ENCODE data around the gene MAGI2. TPM values are rescaled to one million over a fixed set of nuclear protein-coding genes. Genes with fewer than 3 reads are reported as not detected.

The MAGI2 gene
- polyA plus RNA-seq, 4 donors = 0.22 to 2.1 (median 1.5) TPM

- 83 to 88% (median 84%) methylated on average over 4 of the region's 4 CpGs for WGBS, 3 donors
- H3K27ac ChIP-seq (ENCODE audit: low read depth in 1 of 3, low read length in 2 of 3) = no peak overlapping the region
- no peak overlapping the region for H3K4me3 ChIP-seq (ENCODE audit: low read depth in 1 of 3, low read length in 3 of 3)
- H3K9me3 ChIP-seq (ENCODE audit: control insufficient read depth in 2 of 2, insufficient read depth in 1 of 2, low read depth in 1 of 2, low read length in 1 of 2) = no peaks in the 10 kb centered on the region
- FAIRE-seq (no peak), DNase-seq (no peak)
- no peaks in the 10 kb centered on the region for H3K4me1 ChIP-seq (ENCODE audit: control insufficient read depth in 3 of 3, insufficient read depth in 2 of 3, low read depth in 1 of 3, low read length in 2 of 3)
- no peaks in the 10 kb centered on the region for H3K36me3 ChIP-seq (ENCODE audit: control insufficient read depth in 3 of 3, insufficient read depth in 2 of 3, low read depth in 1 of 3, low read length in 3 of 3)
- H3K27me3 ChIP-seq (ENCODE audit: control insufficient read depth in 3 of 3, insufficient read depth in 3 of 3, low read length in 3 of 3) = no peaks in the 10 kb centered on the region
These were observed 1268.2 kb downstream of the MAGI2 start for GRCh38 chr7:78185149-78185745.

DNA sequence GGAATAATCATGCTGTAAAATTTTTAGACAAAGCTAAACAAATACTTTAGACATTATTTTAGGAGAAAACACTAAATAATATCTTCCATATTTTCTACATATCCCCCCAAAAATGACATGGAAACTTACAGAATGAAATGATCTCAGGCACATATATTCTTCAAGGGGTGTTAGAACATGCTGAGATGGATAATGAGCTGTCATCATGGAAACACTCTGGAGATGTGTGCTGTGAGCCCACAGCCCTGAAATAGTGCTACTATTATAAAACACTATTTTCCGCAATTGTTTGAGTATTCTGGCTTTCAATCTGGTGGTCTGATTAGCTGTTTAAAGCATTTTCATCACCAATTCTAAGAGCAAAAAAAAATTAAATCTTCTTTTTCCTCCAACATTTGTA, 1269.2 kb downstream of the MAGI2 start:
- FAIRE-seq (no peak), DNase-seq (no peak)
- no peak overlapping the region for H3K27ac ChIP-seq (ENCODE audit: low read depth in 1 of 3, low read length in 2 of 3)
- no peaks in the 10 kb centered on the region for H3K4me1 ChIP-seq (ENCODE audit: control insufficient read depth in 3 of 3, insufficient read depth in 2 of 3, low read depth in 1 of 3, low read length in 2 of 3)
- H3K27me3 ChIP-seq (ENCODE audit: control insufficient read depth in 3 of 3, insufficient read depth in 3 of 3, low read length in 3 of 3) = no peaks in the 10 kb centered on the region
- WGBS, 3 donors = 97 to 100% (median 98%) methylated on average over 1 of the region's 1 CpG
- H3K9me3 ChIP-seq (ENCODE audit: control insufficient read depth in 2 of 2, insufficient read depth in 1 of 2, low read depth in 1 of 2, low read length in 1 of 2) = no peaks in the 10 kb centered on the region
- H3K36me3 ChIP-seq (ENCODE audit: control insufficient read depth in 3 of 3, insufficient read depth in 2 of 3, low read depth in 1 of 3, low read length in 3 of 3) = no peaks in the 10 kb centered on the region
- H3K4me3 ChIP-seq (ENCODE audit: low read depth in 1 of 3, low read length in 3 of 3) = no peak overlapping the region

- Histone ChIP-seq H3K27me3 (ENCODE audit: control insufficient read depth in 3 of 3, insufficient read depth in 3 of 3, low read length in 3 of 3) (no peaks in the 10 kb centered on the region), H3K27ac (ENCODE audit: low read depth in 1 of 3, low read length in 2 of 3) (no peak overlapping the region), H3K4me3 (ENCODE audit: low read depth in 1 of 3, low read length in 3 of 3) (no peak overlapping the region), H3K9me3 (ENCODE audit: control insufficient read depth in 2 of 2, insufficient read depth in 1 of 2, low read depth in 1 of 2, low read length in 1 of 2) (no peaks in the 10 kb centered on the region), H3K36me3 (ENCODE audit: control insufficient read depth in 3 of 3, insufficient read depth in 2 of 3, low read depth in 1 of 3, low read length in 3 of 3) (no peaks in the 10 kb centered on the region), H3K4me1 (ENCODE audit: control insufficient read depth in 3 of 3, insufficient read depth in 2 of 3, low read depth in 1 of 3, low read length in 2 of 3) (peaks cover 0 to 3% (median 0%) of the 10 kb centered on the region in 3 donors)
- 80 to 94% (median 90%) methylated on average over 4 of the region's 4 CpGs for WGBS, 3 donors
- FAIRE-seq (no peak), DNase-seq (no peak)
These were observed 1273.5 kb downstream of the MAGI2 start for GRCh38 chr7:78179827-78180477.

DNA sequence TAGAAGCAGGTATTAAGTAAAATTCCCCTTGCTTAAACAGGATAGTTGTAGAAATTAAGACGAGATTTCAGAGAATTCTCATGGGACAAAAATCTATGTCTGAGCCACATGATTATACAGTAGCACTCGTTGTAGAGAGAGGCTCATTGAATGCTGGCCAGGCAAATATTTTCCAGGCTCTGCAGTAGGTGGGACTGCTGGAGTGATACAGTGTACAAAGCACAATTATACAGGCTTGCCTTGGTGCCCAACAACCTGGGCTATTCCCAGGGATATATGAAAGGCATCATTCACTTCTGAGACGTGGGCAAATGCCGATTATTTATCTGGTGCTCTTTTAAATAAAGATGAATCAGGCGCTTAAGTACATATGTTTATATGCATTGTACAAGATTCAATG, 1274.3 kb downstream of the MAGI2 start:
- WGBS, 3 donors = 68 to 74% (median 74%) methylated on average over 5 of the region's 5 CpGs
- H3K4me1 ChIP-seq (ENCODE audit: control insufficient read depth in 3 of 3, insufficient read depth in 2 of 3, low read depth in 1 of 3, low read length in 2 of 3) = peaks cover 0 to 3% (median 0%) of the 10 kb centered on the region in 3 donors
- no peaks in the 10 kb centered on the region for H3K36me3 ChIP-seq (ENCODE audit: control insufficient read depth in 3 of 3, insufficient read depth in 2 of 3, low read depth in 1 of 3, low read length in 3 of 3)
- DNase-seq (no peak), FAIRE-seq (no peak)
- no peaks in the 10 kb centered on the region for H3K9me3 ChIP-seq (ENCODE audit: control insufficient read depth in 2 of 2, insufficient read depth in 1 of 2, low read depth in 1 of 2, low read length in 1 of 2)
- no peak overlapping the region for H3K4me3 ChIP-seq (ENCODE audit: low read depth in 1 of 3, low read length in 3 of 3)
- H3K27me3 ChIP-seq (ENCODE audit: control insufficient read depth in 3 of 3, insufficient read depth in 3 of 3, low read length in 3 of 3) = no peaks in the 10 kb centered on the region
- H3K27ac ChIP-seq (ENCODE audit: low read depth in 1 of 3, low read length in 2 of 3) = no peak overlapping the region

DNA sequence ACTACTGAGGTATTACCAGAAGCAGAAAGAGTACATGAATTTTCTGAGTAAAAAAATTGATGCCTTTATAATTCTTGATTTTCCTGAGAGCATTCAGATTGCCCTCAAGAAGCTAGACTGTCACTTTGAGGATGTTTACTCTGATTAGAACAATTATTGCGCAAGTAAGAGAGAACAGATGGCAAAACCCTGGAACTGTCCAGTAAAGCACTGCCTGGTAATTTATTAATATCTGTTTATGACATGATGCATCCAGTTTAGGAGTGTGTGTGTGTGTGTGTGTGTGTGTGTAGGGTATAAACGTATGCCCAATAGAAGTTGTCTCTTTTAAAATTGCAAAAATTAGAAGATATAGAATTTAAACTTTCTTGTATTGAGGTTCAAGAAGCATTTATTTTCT, 1275.1 kb downstream of the MAGI2 start:
- Histone ChIP-seq H3K4me1 (ENCODE audit: control insufficient read depth in 3 of 3, insufficient read depth in 2 of 3, low read depth in 1 of 3, low read length in 2 of 3) (peaks cover 0 to 3% (median 0%) of the 10 kb centered on the region in 3 donors), H3K9me3 (ENCODE audit: control insufficient read depth in 2 of 2, insufficient read depth in 1 of 2, low read depth in 1 of 2, low read length in 1 of 2) (no peaks in the 10 kb centered on the region), H3K27me3 (ENCODE audit: control insufficient read depth in 3 of 3, insufficient read depth in 3 of 3, low read length in 3 of 3) (no peaks in the 10 kb centered on the region), H3K36me3 (ENCODE audit: control insufficient read depth in 3 of 3, insufficient read depth in 2 of 3, low read depth in 1 of 3, low read length in 3 of 3) (no peaks in the 10 kb centered on the region), H3K4me3 (ENCODE audit: low read depth in 1 of 3, low read length in 3 of 3) (no peak overlapping the region), H3K27ac (ENCODE audit: low read depth in 1 of 3, low read length in 2 of 3) (no peak overlapping the region)
- FAIRE-seq = no peak
- DNase-seq = no peak
- 52 to 66% (median 63%) methylated on average over 2 of the region's 2 CpGs for WGBS, 3 donors

DNA sequence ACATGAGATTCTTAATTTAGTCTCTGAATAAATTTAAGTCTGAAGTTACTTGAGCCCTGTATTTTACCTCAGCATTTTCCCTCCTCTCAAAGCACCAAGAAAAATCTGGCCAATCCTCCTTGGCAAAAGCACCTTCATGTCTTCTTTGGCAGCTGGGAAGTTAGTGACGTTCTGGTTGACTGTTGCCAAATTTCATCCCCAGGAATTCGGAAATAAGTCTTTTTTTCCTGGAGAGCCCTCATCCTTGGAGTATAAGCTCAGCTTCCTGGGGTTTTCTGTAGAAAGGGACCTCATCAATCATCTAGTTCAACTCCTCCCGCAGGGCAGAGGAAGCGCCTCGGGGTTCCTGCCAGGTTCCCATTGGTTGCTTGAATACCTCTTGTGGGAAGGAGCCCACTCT, 1277.3 kb downstream of the MAGI2 start:
- FAIRE-seq (no peak), DNase-seq (no peak)
- no peaks in the 10 kb centered on the region for H3K36me3 ChIP-seq (ENCODE audit: control insufficient read depth in 3 of 3, insufficient read depth in 2 of 3, low read depth in 1 of 3, low read length in 3 of 3)
- no peaks in the 10 kb centered on the region for H3K9me3 ChIP-seq (ENCODE audit: control insufficient read depth in 2 of 2, insufficient read depth in 1 of 2, low read depth in 1 of 2, low read length in 1 of 2)
- no peak overlapping the region for H3K27ac ChIP-seq (ENCODE audit: low read depth in 1 of 3, low read length in 2 of 3)
- no peak overlapping the region for H3K4me3 ChIP-seq (ENCODE audit: low read depth in 1 of 3, low read length in 3 of 3)
- H3K4me1 ChIP-seq (ENCODE audit: control insufficient read depth in 3 of 3, insufficient read depth in 2 of 3, low read depth in 1 of 3, low read length in 2 of 3) = peaks cover 0 to 3% (median 0%) of the 10 kb centered on the region in 3 donors
- H3K27me3 ChIP-seq (ENCODE audit: control insufficient read depth in 3 of 3, insufficient read depth in 3 of 3, low read length in 3 of 3) = no peaks in the 10 kb centered on the region
- 44 to 71% (median 57%) methylated on average over 5 of the region's 5 CpGs for WGBS, 3 donors

DNA sequence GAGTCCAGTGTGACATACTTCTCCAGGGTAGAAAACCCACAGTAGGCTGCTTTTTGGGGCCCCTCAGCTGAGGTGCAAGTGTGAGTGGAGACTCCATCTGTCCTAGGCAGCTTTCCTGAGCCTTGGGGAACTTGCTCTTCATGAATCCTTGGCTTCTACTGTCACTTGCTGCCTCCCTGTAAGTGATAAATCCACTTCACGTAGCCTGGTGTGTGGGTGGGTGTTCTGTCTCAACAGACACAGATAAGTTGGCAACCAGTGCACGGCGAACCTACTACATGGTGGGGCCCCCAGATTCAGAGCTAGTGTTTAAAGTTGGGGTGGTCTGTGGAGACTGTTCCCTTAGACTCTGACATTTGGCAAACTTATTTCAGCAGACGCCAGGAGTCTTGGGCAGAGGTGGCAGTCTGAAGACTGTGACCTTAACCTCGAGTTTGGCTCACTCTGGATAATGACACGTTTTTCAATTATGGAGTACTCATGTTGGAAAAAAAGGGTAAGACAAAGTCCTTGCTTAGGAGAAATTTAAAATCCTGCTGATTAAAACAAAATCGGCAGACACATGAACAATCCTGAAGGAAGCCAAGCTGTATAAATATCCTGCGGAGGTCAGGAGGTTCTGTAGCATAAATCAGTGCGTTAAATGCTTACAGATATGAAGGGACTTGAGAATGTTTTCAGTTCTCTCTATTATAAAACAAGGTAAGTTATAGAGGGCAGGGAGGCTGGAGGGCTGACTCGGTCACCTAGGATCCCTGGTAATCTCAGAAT, 1278.0 kb downstream of the MAGI2 start:
- no peaks in the 10 kb centered on the region for H3K9me3 ChIP-seq (ENCODE audit: control insufficient read depth in 2 of 2, insufficient read depth in 1 of 2, low read depth in 1 of 2, low read length in 1 of 2)
- no peaks in the 10 kb centered on the region for H3K36me3 ChIP-seq (ENCODE audit: control insufficient read depth in 3 of 3, insufficient read depth in 2 of 3, low read depth in 1 of 3, low read length in 3 of 3)
- H3K4me3 ChIP-seq (ENCODE audit: low read depth in 1 of 3, low read length in 3 of 3) = no peak overlapping the region
- no peak for DNase-seq
- WGBS, 3 donors = 52 to 65% (median 65%) methylated on average over 10 of the region's 10 CpGs
- H3K27ac ChIP-seq (ENCODE audit: low read depth in 1 of 3, low read length in 2 of 3) = no peak overlapping the region
- peaks cover 0 to 3% (median 0%) of the 10 kb centered on the region in 3 donors for H3K4me1 ChIP-seq (ENCODE audit: control insufficient read depth in 3 of 3, insufficient read depth in 2 of 3, low read depth in 1 of 3, low read length in 2 of 3)
- H3K27me3 ChIP-seq (ENCODE audit: control insufficient read depth in 3 of 3, insufficient read depth in 3 of 3, low read length in 3 of 3) = no peaks in the 10 kb centered on the region
- no peak for FAIRE-seq

DNA sequence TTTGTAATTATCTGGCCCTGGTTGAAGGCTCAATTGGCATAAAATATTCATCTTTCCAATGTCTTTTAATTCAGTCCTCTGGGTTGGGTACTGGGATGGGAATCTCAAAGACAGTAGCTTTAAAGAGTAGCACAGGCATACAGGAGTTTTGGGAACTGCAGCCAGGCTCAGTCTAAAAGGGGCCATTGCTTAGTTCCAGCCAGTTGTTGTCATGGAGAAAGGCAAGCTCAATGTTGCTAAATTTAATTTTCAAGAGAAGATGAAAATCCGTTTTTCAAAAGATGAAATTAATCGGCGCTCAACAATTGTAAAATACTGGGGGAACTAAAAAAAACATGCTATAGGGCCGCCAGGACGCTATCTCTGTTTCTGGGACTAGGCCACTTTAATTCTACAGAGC, 1279.8 kb downstream of the MAGI2 start:
- Histone ChIP-seq H3K4me3 (ENCODE audit: low read depth in 1 of 3, low read length in 3 of 3) (no peak overlapping the region), H3K27ac (ENCODE audit: low read depth in 1 of 3, low read length in 2 of 3) (no peak overlapping the region), H3K27me3 (ENCODE audit: control insufficient read depth in 3 of 3, insufficient read depth in 3 of 3, low read length in 3 of 3) (no peaks in the 10 kb centered on the region), H3K36me3 (ENCODE audit: control insufficient read depth in 3 of 3, insufficient read depth in 2 of 3, low read depth in 1 of 3, low read length in 3 of 3) (no peaks in the 10 kb centered on the region), H3K9me3 (ENCODE audit: control insufficient read depth in 2 of 2, insufficient read depth in 1 of 2, low read depth in 1 of 2, low read length in 1 of 2) (no peaks in the 10 kb centered on the region), H3K4me1 (ENCODE audit: control insufficient read depth in 3 of 3, insufficient read depth in 2 of 3, low read depth in 1 of 3, low read length in 2 of 3) (peaks cover 0 to 3% (median 0%) of the 10 kb centered on the region in 3 donors)
- WGBS, 3 donors = 76 to 81% (median 77%) methylated on average over 5 of the region's 5 CpGs
- DNase-seq = no peak
- FAIRE-seq = no peak
